ENCODE measurements around the gene FOXK1. TPM values are rescaled to one million over a fixed set of nuclear protein-coding genes. Genes with fewer than 3 reads are reported as not detected.

Gene FOXK1
- total and polyA plus RNA-seq, 8 donors = 2.9 to 88.1 (median 21.6) TPM

DNA sequence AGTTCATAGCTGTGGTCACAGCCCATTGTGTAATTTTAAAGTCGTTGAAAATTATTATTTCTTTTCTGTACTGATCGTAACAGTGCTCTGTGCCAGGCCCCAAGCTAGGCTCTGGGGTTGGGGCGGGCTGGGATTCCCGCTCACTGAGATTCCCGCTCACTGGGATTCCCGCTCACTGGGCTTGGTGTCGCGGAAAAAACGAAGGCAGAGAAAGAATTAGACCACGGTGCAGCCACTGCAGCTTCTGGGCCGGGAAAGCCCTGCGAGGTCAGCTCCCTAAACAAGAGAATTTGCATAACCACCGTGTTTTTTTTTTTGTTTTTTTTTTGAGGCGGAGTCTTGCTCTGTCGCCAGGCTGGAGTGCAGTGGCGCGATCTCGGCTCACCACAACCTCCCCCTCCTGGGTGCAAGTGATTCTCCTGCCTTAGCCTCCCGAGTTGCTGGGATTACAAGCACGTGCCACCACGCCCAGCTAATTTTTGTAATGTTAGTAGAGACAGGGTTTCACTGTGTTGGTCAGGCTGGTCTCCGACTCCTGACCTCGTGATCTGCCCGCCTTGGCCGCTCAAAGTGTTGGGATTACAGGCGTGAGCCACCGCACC lies 31.2 kb downstream of the FOXK1 start:
- H3K27me3 ChIP-seq = no peaks in the 10 kb centered on the region
- peaks cover 5 to 74% (median 50%) of the 10 kb centered on the region in 4 donors for H3K4me1 ChIP-seq
- TF ChIP-seq EP300 (IDR thresholded peaks at IDR 0.05) (no peak), POLR2AphosphoS5 (IDR thresholded peaks at IDR 0.05) (no peak), POLR2A (IDR thresholded peaks at IDR 0.05) (no peak)
- TF ChIP-seq, protein P1, sequence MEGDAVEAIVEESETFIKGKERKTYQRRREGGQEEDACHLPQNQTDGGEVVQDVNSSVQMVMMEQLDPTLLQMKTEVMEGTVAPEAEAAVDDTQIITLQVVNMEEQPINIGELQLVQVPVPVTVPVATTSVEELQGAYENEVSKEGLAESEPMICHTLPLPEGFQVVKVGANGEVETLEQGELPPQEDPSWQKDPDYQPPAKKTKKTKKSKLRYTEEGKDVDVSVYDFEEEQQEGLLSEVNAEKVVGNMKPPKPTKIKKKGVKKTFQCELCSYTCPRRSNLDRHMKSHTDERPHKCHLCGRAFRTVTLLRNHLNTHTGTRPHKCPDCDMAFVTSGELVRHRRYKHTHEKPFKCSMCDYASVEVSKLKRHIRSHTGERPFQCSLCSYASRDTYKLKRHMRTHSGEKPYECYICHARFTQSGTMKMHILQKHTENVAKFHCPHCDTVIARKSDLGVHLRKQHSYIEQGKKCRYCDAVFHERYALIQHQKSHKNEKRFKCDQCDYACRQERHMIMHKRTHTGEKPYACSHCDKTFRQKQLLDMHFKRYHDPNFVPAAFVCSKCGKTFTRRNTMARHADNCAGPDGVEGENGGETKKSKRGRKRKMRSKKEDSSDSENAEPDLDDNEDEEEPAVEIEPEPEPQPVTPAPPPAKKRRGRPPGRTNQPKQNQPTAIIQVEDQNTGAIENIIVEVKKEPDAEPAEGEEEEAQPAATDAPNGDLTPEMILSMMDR (IDR thresholded peaks at IDR 0.05) = no peak
- peak overlapping the region in 3 of 5 donors; percentile 2 to 51 (median 47) for H3K27ac ChIP-seq
- intact Hi-C loops (cut with DNase I; ENCODE audit: low total_unique reads) = no loop called here
- no peak overlapping the region for H3K4me3 ChIP-seq
- no peak for DNase-seq
- peaks cover 0 to 6% (median 4%) of the 10 kb centered on the region in 4 donors for H3K36me3 ChIP-seq
- no peaks in the 10 kb centered on the region for H3K9me3 ChIP-seq
- 77 to 88% (median 79%) methylated on average over 27 of the region's 27 CpGs for WGBS, 5 donors

DNA sequence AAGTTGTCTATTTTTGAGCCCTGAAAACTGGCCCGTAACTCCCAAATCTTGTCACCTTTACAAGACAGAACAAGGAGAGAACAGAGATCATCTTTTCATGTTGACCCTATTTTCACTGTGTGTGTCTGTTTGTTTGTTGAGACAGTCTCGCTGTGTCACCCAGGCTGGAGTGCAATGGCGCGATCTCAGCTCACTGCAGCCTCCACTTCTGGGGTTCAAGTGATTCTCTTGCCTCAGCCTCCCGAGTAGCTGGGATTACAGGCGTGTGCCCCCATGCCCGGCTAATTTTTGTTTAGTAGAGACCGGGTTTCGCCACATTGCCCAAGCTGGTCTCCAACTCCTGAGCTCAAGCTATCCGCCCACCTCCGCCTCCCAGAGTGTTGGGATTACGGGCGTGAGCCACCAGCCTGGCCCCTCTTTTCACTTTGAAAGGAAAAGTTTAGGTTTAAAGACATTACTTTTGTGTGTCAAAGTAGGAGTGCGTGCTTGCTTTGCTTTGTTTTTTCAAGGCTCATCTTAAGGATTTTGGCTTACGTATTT lies 32.1 kb downstream of the FOXK1 start:
- intact Hi-C loops (cut with DNase I; ENCODE audit: low total_unique reads) = no loop called here

DNA sequence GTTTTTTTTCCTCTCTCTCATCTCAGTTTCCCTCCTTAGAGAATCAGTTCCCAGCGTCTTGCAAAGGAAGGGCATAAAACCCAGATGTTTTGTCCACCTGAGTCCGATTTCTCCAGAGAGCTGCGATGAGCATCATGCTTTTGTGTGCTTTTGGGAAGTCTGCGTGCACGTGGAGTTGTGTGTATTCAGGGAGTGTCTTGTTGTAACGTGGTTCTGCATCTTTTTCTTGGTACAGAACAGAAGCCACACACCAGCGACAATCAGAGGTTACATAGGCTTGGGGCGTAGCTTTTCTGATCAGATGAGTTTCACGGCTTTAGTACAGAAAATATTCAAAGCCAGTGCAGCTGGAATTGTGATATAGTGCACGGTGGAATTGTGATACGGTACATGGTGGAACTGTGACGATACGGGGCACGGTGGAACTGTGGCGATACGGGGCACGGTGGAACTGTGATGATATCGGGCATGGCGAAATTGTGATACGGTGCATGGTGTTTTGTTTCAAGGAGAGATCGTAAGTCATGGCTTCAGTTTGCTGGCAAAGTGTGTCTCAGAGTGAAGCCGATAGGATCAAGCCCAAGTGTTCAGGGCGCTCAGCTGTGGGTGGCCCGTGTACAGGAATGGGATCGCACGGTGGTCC lies 32.8 kb downstream of the FOXK1 start:
- no peak for DNase-seq
- 75 to 88% (median 85%) methylated on average over 23 to 26 of the region's 26 CpGs for WGBS, 5 donors
- TF ChIP-seq POLR2AphosphoS5 (IDR thresholded peaks at IDR 0.05) (no peak), POLR2A (IDR thresholded peaks at IDR 0.05) (no peak), EP300 (IDR thresholded peaks at IDR 0.05) (no peak)
- TF ChIP-seq, protein P1 (IDR thresholded peaks at IDR 0.05) = no peak
- Histone ChIP-seq H3K4me1 (peaks cover 5 to 72% (median 48%) of the 10 kb centered on the region in 4 donors), H3K27me3 (no peaks in the 10 kb centered on the region), H3K27ac (peak overlapping the region in 3 of 5 donors; percentile 48 to 66 (median 52)), H3K36me3 (peaks cover 0 to 11% (median 8%) of the 10 kb centered on the region in 4 donors), H3K9me3 (no peaks in the 10 kb centered on the region), H3K4me3 (no peak overlapping the region)
- intact Hi-C loops (cut with DNase I; ENCODE audit: low total_unique reads) = no loop called here

More for the DNA sequence above, 32.1 kb downstream of the FOXK1 start:
- no peak overlapping the region for H3K4me3 ChIP-seq
- WGBS, 5 donors = 96 to 99% (median 97%) methylated on average over 15 of the region's 15 CpGs
- H3K9me3 ChIP-seq = no peaks in the 10 kb centered on the region
- peaks cover 5 to 72% (median 48%) of the 10 kb centered on the region in 4 donors for H3K4me1 ChIP-seq
- H3K36me3 ChIP-seq = peaks cover 0 to 11% (median 8%) of the 10 kb centered on the region in 4 donors
- no peak for DNase-seq
- TF ChIP-seq POLR2A (IDR thresholded peaks at IDR 0.05) (no peak), EP300 (IDR thresholded peaks at IDR 0.05) (no peak), POLR2AphosphoS5 (IDR thresholded peaks at IDR 0.05) (no peak)
- TF ChIP-seq, protein P1 (IDR thresholded peaks at IDR 0.05) = no peak
- no peaks in the 10 kb centered on the region for H3K27me3 ChIP-seq
- no peak overlapping the region for H3K27ac ChIP-seq

DNA sequence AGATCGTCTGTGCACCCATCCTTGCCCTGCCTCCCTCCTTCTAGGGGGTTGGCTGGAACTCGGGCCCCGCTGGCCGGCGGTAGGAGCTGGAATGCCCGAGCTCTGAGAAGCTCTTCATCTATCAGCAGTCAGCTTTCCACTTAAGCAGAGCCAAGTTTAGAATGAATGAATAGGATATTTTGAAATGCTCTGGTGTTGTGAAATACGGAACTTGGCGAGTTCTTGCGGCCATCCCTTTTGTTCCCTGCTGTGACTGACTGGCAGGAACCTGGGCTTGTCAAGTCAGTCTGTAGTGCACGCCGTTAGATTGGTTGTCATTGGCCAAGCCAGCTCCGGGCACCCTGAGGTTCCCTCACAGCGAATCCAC lies 33.3 kb downstream of the FOXK1 start:
- peak in 1 of 2 donors; percentile 61 for DNase-seq
- no peak overlapping the region for H3K4me3 ChIP-seq
- H3K36me3 ChIP-seq = peaks cover 0 to 11% (median 8%) of the 10 kb centered on the region in 4 donors
- peak overlapping the region in 3 of 5 donors; percentile 48 to 66 (median 52) for H3K27ac ChIP-seq
- no peaks in the 10 kb centered on the region for H3K27me3 ChIP-seq
- WGBS, 5 donors = 54 to 82% (median 57%) methylated on average over 7 to 13 of the region's 13 CpGs
- TF ChIP-seq POLR2A (IDR thresholded peaks at IDR 0.05) (no peak), EP300 (IDR thresholded peaks at IDR 0.05) (no peak), POLR2AphosphoS5 (IDR thresholded peaks at IDR 0.05) (peak in 2 of 3 donors; percentile 56 to 57)
- TF ChIP-seq, protein P1 (IDR thresholded peaks at IDR 0.05) = no peak
- H3K4me1 ChIP-seq = peaks cover 5 to 72% (median 49%) of the 10 kb centered on the region in 4 donors
- intact Hi-C loops (cut with DNase I; ENCODE audit: low total_unique reads) = no loop called here
- no peaks in the 10 kb centered on the region for H3K9me3 ChIP-seq
